Mesodermal cell (in vitro differentiated cells): ENCODE data around the gene ERI2.
"Not testable (repeated sequence)": the region's sequence is repeated elsewhere in the genome, so short reads cannot be mapped to it uniquely, and the experiment has no call there.

Source experiments
- H3K27ac ChIP-seq: 2 replicates; pipeline ENCODE4 v1.7.0; 2013; ENCODE audit warnings: mild to moderate bottlenecking, low read depth, low read length, moderate library complexity; ENCODE audit not compliant: severe bottlenecking
- H3K36me3 ChIP-seq: 2 replicates; pipeline ENCODE4 v1.7.1; 2013; ENCODE audit warnings: mild to moderate bottlenecking, low read length, moderate library complexity; ENCODE audit not compliant: control insufficient read depth, insufficient read depth
- H3K4me1 ChIP-seq: one replicate; pipeline ENCODE4 v1.7.1; 2013; ENCODE audit warnings: mild to moderate bottlenecking, low read length; ENCODE audit not compliant: insufficient read depth, control insufficient read depth, poor library complexity, severe bottlenecking
- H3K4me3 ChIP-seq: 2 replicates; pipeline ENCODE4 v1.7.0; 2013; ENCODE audit warnings: low read length, control low read depth, mild to moderate bottlenecking; ENCODE audit not compliant: insufficient read depth, poor library complexity, severe bottlenecking; ENCODE audit errors: extremely low read depth
- H3K9me3 ChIP-seq: 2 replicates; pipeline ENCODE4 v1.7.1; 2013; ENCODE audit warnings: mild to moderate bottlenecking, low read length, moderate library complexity; ENCODE audit not compliant: control insufficient read depth
- whole genome bisulfite sequencing, 2 experiments: methylation state at CpG; one replicate each; pipeline ENCODE4 v1.1.5; 2013; ENCODE audit warnings: missing lambda C conversion rate in 2 of 2; ENCODE audit not compliant: insufficient coverage in 2 of 2; 5-methylcytosine and 5-hydroxymethylcytosine counted together

ERI2 gene

DNA sequence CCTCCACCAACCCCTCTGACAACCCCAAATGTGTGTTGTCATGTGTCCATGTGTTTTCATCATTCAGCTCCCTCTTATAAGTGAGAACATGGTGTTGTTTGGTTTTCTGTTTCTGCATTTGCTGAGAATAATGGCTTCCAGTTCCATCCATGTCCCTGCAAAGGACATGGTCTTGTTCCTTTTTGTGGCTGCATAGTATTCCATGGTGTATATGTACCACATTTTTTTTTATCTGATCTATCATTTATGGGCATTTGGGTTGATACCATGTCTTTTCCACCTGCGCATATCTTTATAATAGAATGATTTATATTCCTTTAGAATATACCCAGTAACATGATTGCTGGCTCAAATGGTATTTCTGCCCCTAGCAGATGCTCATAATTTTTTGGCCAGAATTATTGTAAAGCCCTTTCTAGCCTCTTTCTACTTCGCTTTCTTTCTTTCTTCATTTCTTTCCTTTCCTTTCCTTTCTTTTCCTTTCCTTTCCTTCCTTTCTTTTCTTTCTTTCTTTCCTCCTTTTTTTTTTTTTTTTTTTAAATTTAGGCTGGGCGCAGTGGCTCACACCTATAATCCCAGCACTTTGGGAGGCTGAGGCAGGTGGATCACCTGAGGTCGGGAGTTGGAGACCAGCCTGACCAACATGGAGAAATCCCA is 12.8 kb upstream of the ERI2 start:
- Histone ChIP-seq H3K4me3 (no peak overlapping the region), H3K4me1 (no peaks in the 10 kb centered on the region), H3K27ac (no peak overlapping the region), H3K36me3 (peaks cover 4% of the 10 kb centered on the region), H3K9me3 (no peaks in the 10 kb centered on the region)
- 78 to 100% methylated on average over 1 of the region's 4 CpGs for WGBS, 2 experiments

GRCh38 chr16:20814784-20815183 is 8.5 kb upstream of the ERI2 start:
- WGBS, 2 experiments, result 100% methylated on average over 1 of the region's 4 CpGs; no CpG with 5 or more reads in 1 of the 2 experiments

GRCh38 chr16:20812510-20812909 is 6.2 kb upstream of the ERI2 start:
- 80 to 93% methylated on average over 2 of the region's 2 CpGs for WGBS, 2 experiments

More at GRCh38 chr16:20814784-20815183, 8.5 kb upstream of the ERI2 start:
- Histone ChIP-seq H3K36me3 (peaks cover 4% of the 10 kb centered on the region), H3K4me3 (no peak overlapping the region), H3K4me1 (no peaks in the 10 kb centered on the region), H3K27ac (no peak overlapping the region), H3K9me3 (no peaks in the 10 kb centered on the region)

DNA sequence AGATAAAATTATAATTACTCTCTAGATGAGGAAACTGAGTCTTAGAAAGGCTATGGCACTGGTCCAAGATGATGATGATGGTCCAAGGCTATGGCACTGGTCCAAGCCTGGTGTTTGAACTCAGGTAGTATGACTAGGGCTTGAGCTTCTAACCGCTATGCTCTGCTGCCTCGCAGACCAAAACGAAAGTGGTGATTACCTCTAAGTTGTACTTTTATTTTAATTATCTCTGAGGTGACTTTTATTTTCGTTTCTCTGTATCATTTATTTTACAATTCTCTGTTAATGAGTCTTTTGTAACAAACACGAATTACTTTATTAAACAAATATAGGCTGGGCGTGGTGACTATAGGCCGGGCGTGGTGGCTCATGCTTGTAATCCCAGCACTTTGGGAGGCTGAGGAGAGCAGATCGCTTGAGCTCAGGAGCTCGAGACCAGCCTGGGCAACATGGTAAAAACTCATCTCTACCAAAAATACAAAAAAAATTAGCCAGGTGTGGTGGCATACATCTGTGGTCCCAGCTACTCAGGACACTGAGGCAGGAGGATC is 5.7 kb upstream of the ERI2 start:
- Histone ChIP-seq H3K9me3 (no peaks in the 10 kb centered on the region), H3K36me3 (peaks cover 4% of the 10 kb centered on the region)

More at GRCh38 chr16:20812510-20812909, 6.2 kb upstream of the ERI2 start:
- H3K9me3 ChIP-seq, result no peaks in the 10 kb centered on the region
- H3K4me3 ChIP-seq, result no peak overlapping the region
- H3K36me3 ChIP-seq, result peaks cover 4% of the 10 kb centered on the region
- no peak overlapping the region for H3K27ac ChIP-seq
- H3K4me1 ChIP-seq, result no peaks in the 10 kb centered on the region

GRCh38 chr16:20807862-20808261 is 1.6 kb upstream of the ERI2 start:
- H3K27ac ChIP-seq, result no peak overlapping the region
- H3K4me3 ChIP-seq, result peak overlapping the region; percentile 70
- WGBS, 2 experiments, result 94 to 96% methylated on average over 6 of the region's 11 CpGs

More for the DNA sequence above, 5.7 kb upstream of the ERI2 start:
- 77 to 95% methylated on average over 3 to 4 of the region's 10 CpGs for WGBS, 2 experiments
- Histone ChIP-seq H3K4me3 (no peak overlapping the region), H3K27ac (no peak overlapping the region), H3K4me1 (no peaks in the 10 kb centered on the region)

DNA sequence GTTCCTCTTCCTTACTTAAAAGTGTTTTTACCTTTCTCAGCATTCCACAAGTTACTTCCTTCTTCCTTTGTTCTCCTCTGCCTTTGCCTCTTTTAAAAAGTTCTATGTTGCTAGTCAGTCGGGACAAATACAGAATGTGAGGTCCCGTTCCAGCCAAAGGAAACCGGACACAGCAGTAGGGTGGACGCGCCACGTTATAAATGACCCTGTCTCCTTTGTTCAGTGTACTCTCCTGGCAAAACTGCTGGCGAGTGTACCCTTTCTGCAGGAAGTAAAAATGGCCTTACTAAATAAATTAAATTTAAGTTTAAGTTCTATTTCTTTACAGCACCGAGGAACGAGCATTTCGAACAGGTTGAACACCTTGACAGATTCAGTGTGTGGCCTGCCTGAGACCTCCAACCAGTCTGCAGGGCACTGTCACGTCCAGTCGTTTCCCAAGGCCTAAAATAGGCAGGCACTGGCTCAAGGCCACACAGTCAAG is 546 bp downstream of the ERI2 start:
- 21 to 33% methylated on average over 11 of the region's 12 CpGs for WGBS, 2 experiments
- Histone ChIP-seq H3K27ac (peak overlapping the region; percentile 86), H3K4me3 (peak overlapping the region; percentile 70)
- not testable (repeated sequence) for H3K36me3 ChIP-seq, H3K9me3 ChIP-seq, H3K4me1 ChIP-seq

More at GRCh38 chr16:20807862-20808261, 1.6 kb upstream of the ERI2 start:
- no peaks in the 10 kb centered on the region for H3K36me3 ChIP-seq
- no peaks in the 10 kb centered on the region for H3K4me1 ChIP-seq
- H3K9me3 ChIP-seq, result no peaks in the 10 kb centered on the region

GRCh38 chr16:20803561-20804214 is 2.6 kb downstream of the ERI2 start:
- H3K4me3 ChIP-seq, result no peak overlapping the region
- no peaks in the 10 kb centered on the region for H3K9me3 ChIP-seq
- 88 to 92% methylated on average over 3 to 5 of the region's 7 CpGs for WGBS, 2 experiments
- H3K4me1 ChIP-seq, result no peaks in the 10 kb centered on the region
- peaks cover 7% of the 10 kb centered on the region for H3K36me3 ChIP-seq
- no peak overlapping the region for H3K27ac ChIP-seq

DNA sequence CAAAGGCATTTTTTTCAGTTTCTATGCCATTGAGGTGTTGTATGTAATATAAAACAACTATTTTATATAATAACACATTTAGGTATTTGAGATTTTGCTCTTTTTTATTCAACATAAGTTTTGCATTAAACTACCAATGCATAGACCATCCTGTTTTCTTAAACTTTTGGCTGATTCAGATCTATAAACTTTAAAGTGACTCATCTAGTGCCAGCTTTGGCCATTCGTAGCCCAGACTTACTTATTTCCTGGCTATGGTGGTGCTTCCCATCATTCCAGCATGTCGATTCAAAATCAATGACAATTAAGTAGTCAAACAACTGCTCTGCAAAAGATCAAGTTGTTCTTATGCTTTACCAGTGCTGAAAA is 3.1 kb downstream of the ERI2 start:
- H3K4me1 ChIP-seq, result no peaks in the 10 kb centered on the region
- H3K36me3 ChIP-seq, result peaks cover 12% of the 10 kb centered on the region
- no peaks in the 10 kb centered on the region for H3K9me3 ChIP-seq
- H3K4me3 ChIP-seq, result no peak overlapping the region
- H3K27ac ChIP-seq, result no peak overlapping the region
- WGBS, 2 experiments, result 84 to 91% methylated on average over 2 of the region's 2 CpGs

- Histone ChIP-seq H3K4me3 (no peak overlapping the region), H3K9me3 (no peaks in the 10 kb centered on the region), H3K4me1 (no peaks in the 10 kb centered on the region), H3K36me3 (peaks cover 19% of the 10 kb centered on the region), H3K27ac (no peak overlapping the region)
- WGBS, 2 experiments, result no CpG with 5 or more reads among the region's 1 CpG
Observed at GRCh38 chr16:20801278-20801677, 5.0 kb downstream of the ERI2 start.

DNA sequence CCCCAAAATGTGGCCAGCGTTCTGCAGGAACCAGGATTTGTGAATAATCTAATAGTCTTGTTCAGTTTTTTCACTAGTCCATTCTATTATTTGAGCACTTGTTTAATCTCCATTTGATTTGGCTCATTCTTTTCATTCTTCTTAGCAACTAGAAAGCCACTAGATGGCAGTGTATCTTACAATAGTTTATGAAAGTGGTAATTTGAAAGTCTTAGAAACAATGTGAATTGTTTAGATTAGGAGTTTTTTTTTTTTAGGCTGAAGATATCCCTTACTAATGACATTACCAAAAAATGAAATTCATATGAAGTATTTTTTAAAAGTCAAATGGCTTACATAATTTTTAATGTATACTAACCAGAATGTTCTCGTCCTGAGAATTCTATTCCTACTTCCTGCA is 6.7 kb downstream of the ERI2 start:
- no CpG with 5 or more reads among the region's 2 CpGs for WGBS, 2 experiments
- Histone ChIP-seq H3K4me3 (no peak overlapping the region), H3K36me3 (peaks cover 19% of the 10 kb centered on the region), H3K4me1 (no peaks in the 10 kb centered on the region), H3K9me3 (no peaks in the 10 kb centered on the region), H3K27ac (no peak overlapping the region)

DNA sequence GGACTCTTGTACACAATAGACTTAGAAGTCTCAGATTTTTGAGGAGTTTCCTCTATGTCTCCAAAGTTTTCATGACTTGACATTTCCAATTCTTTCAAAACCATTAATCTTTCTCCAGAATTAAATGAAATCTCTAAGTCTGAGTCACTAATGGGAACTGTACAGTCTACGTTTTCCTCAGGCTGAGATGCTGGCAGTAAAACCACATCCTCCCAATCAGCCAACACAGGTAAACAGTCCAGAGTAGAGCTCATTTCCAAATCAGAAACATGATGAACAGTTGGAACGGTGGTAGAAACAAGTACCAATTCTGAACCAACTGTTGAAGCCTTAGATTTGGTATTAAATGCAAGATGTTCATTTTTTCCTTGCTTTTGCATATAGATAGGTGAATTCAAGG is 7.9 kb downstream of the ERI2 start:
- 81% methylated on average over 2 of the region's 2 CpGs; no CpG with 5 or more reads in 1 of the 2 experiments for WGBS, 2 experiments
- H3K4me3 ChIP-seq, result no peak overlapping the region
- H3K27ac ChIP-seq, result no peak overlapping the region
- H3K9me3 ChIP-seq, result no peaks in the 10 kb centered on the region
- peaks cover 19% of the 10 kb centered on the region for H3K36me3 ChIP-seq
- H3K4me1 ChIP-seq, result no peaks in the 10 kb centered on the region
